ENCODE measurements around the gene CCDC194. TPM values are rescaled to one million over a fixed set of nuclear protein-coding genes. Genes with fewer than 3 reads are reported as not detected.

The CCDC194 gene
- total RNA-seq, 1 donor from 2014 or later = 0.50 TPM

Other genes with a start within 250 kb of the CCDC194 start
- gene USE1, start 178.8 kb downstream of the CCDC194 start, total RNA-seq = 19.9 TPM
- gene OCEL1, start 168.0 kb downstream of the CCDC194 start, total RNA-seq = 63.0 TPM
- gene NR2F6, start 148.3 kb downstream of the CCDC194 start, total RNA-seq = 126 TPM
- 1.6 TPM for gene USHBP1, start 129.5 kb downstream of the CCDC194 start, total RNA-seq
- 41.0 TPM for gene BABAM1, start 126.8 kb downstream of the CCDC194 start, total RNA-seq
- gene ANKLE1, start 112.3 kb downstream of the CCDC194 start, total RNA-seq = 0.48 TPM
- gene ABHD8, start 90.8 kb downstream of the CCDC194 start, total RNA-seq = 18.4 TPM
- 148 TPM for gene MRPL34, start 88.3 kb downstream of the CCDC194 start, total RNA-seq
- gene DDA1, start 84.6 kb downstream of the CCDC194 start, total RNA-seq = 10.9 TPM
- 9.6 TPM for gene ANO8, start 59.3 kb downstream of the CCDC194 start, total RNA-seq
- gene GTPBP3, start 56.6 kb downstream of the CCDC194 start, total RNA-seq = 14.3 TPM
- 4.6 TPM for gene PLVAP, start 16.9 kb downstream of the CCDC194 start, total RNA-seq
- 103 TPM for gene BST2, start 11.4 kb upstream of the CCDC194 start, total RNA-seq
- gene MVB12A, start 25.9 kb upstream of the CCDC194 start, total RNA-seq = 22.6 TPM
- 0.15 TPM for gene TMEM221, start 54.5 kb upstream of the CCDC194 start, total RNA-seq
- not detected for gene NXNL1, start 66.7 kb upstream of the CCDC194 start, total RNA-seq
- 7.0 TPM for gene SLC27A1, start 76.3 kb upstream of the CCDC194 start, total RNA-seq
- 38.9 TPM for gene PGLS, start 117.5 kb upstream of the CCDC194 start, total RNA-seq
- gene COLGALT1, start 161.5 kb upstream of the CCDC194 start, total RNA-seq = 31.5 TPM

Data from left lobe of liver (tissue), 1 donor.